Gastroesophageal sphincter (tissue), 4 donors: ENCODE data around the gene R3HCC1L. TPM values are rescaled to one million over a fixed set of nuclear protein-coding genes. Genes with fewer than 3 reads are reported as not detected.

Experiments
- ATAC-seq: fragments of 150-250 bp; one replicate; pipeline ENCODE4 v1.9.1; 2016; ENCODE audit warnings: mild to moderate bottlenecking, moderate library complexity
- H3K27ac ChIP-seq, 4 donors: fragments of 200-600 bp; sonication (generic) in 3 of 4; 1 replicate in 3 of 4; 2 replicates in 1 of 4; pipeline ENCODE4 v1.5.1; 2016 to 2019
- H3K27me3 ChIP-seq: fragments of 200-600 bp; sonication (generic); one replicate; pipeline ENCODE4 v1.5.1; 2019
- H3K36me3 ChIP-seq, 2 donors: fragments of 200-600 bp; sonication (generic); one replicate each; pipeline ENCODE4 v1.5.1; 2019; ENCODE audit warnings: control low read depth in 1 of 2
- H3K4me1 ChIP-seq, 3 donors: fragments of 200-600 bp; sonication (generic); 1 replicate in 2 of 3; 2 replicates in 1 of 3; pipeline ENCODE4 v1.5.1; 2016 to 2019; ENCODE audit warnings: control low read depth in 2 of 3
- H3K4me3 ChIP-seq, 2 donors: fragments of 200-600 bp; sonication (generic); one replicate each; pipeline ENCODE4 v1.5.1; 2019; ENCODE audit warnings: mild to moderate bottlenecking in 1 of 2, moderate library complexity in 1 of 2
- H3K9me3 ChIP-seq, 3 donors: fragments of 200-600 bp; sonication (generic); one replicate each; pipeline ENCODE4 v1.5.1; 2017 to 2019; ENCODE audit warnings: control low read depth in 2 of 3
- CTCF ChIP-seq, 4 experiments: fragments of 200-600 bp in 2 of 4; fragments of 450-650 bp in 2 of 4; sonication (generic) in 1 of 4; IDR thresholded peaks; one replicate each; pipeline ENCODE4 v1.5.1; 2017 to 2019; ENCODE audit warnings: antibody characterized with exemption in 4 of 4, mild to moderate bottlenecking in 2 of 4, moderate library complexity in 2 of 4
- EP300 ChIP-seq: sonication (generic); formaldehyde crosslinking; IDR thresholded peaks from one replicate; pipeline ENCODE4 v1.6.1; 2017; ENCODE audit warnings: antibody characterized with exemption, mild to moderate bottlenecking
- POLR2A ChIP-seq, 2 donors: fragments of 450-650 bp; IDR thresholded peaks; one replicate each; pipeline ENCODE4 v1.6.1; 2017; ENCODE audit warnings: antibody characterized with exemption in 2 of 2, mild to moderate bottlenecking in 2 of 2, moderate library complexity in 1 of 2
- POLR2AphosphoS5 ChIP-seq: sonication (generic); formaldehyde crosslinking; IDR thresholded peaks from one replicate; pipeline ENCODE4 v1.6.1; 2017; ENCODE audit warnings: antibody characterized with exemption
- WGBS, 2 donors: methylation state at CpG; one replicate each; pipeline ENCODE4 v1.1.5; 2018; ENCODE audit warnings: low coverage in 1 of 2; 5-methylcytosine and 5-hydroxymethylcytosine counted together
- total RNA-seq, 4 donors: library from RNA; depleted of rRNA; stranded (reverse); fragments of >200 nt; gene quantifications; one replicate each; pipeline ENCODE4 v1.1.0, GENCODE V29; 2016

R3HCC1L gene
- total RNA-seq, 4 donors from 2014 or later, result 9.0 to 15.4 (median 13.7) TPM

DNA sequence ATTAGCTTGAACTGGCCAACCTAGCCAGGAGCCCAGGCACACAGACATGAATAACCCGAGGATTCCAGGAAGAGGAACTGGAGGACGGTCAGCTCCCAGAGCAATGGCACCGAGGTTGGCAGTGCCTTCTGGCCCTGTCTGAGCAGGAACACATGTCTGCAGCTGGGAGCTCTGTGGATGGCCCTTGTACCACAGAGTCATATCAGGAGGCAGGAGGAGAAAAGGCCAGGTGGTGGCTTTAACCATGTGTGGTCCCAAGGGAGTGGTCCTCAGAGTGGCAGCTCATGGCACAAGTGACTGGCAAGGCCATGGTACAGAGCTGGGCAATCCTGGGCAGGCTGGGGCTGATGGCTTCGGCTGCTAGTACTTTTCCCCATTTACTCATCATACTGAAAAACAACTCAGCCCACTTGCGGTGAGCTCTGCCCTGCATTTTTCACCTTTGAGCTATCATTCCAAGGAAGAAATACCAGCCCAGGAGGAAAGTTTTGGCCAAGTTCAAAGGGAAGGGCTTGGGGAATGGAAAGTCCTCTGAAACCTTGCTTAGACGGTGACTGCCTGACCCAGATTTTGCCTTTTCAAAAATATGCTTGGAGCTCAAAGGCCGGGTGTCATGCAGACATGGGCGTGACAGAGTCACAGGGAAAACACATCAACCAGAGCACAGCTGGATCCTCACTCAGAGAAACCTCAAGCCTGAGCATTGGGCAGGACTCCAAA is 159.3 kb downstream of the R3HCC1L start:
- ATAC-seq, result no peak
- 43 to 56% methylated on average over 3 of the region's 8 CpGs for WGBS, 2 donors

GRCh38 chr10:98294270-98294627 is 159.8 kb downstream of the R3HCC1L start:
- H3K27ac ChIP-seq, result no peak overlapping the region
- 71% methylated on average over 1 of the region's 3 CpGs; no CpG with 5 or more reads in 1 of the 2 donors for WGBS, 2 donors
- ATAC-seq, result no peak

More for the DNA sequence above, 159.3 kb downstream of the R3HCC1L start:
- TF ChIP-seq POLR2AphosphoS5, result no peak
- no peak for TF ChIP-seq POLR2A (IDR thresholded peaks at IDR 0.05)
- TF ChIP-seq EP300, result no peak
- no peak for TF ChIP-seq CTCF (IDR thresholded peaks at IDR 0.05)
- H3K9me3 ChIP-seq, result no peaks in the 10 kb centered on the region
- no peaks in the 10 kb centered on the region for H3K27me3 ChIP-seq
- H3K27ac ChIP-seq, result peak overlapping the region in 1 of 4 donors; percentile 0
- no peak overlapping the region for H3K4me3 ChIP-seq
- no peaks in the 10 kb centered on the region for H3K36me3 ChIP-seq
- H3K4me1 ChIP-seq, result peaks cover 0 to 17% (median 7%) of the 10 kb centered on the region in 3 donors

More at GRCh38 chr10:98294270-98294627, 159.8 kb downstream of the R3HCC1L start:
- Histone ChIP-seq H3K27me3 (no peaks in the 10 kb centered on the region), H3K36me3 (no peaks in the 10 kb centered on the region), H3K4me1 (peaks cover 0 to 17% (median 7%) of the 10 kb centered on the region in 3 donors), H3K9me3 (no peaks in the 10 kb centered on the region), H3K4me3 (no peak overlapping the region)
- TF ChIP-seq POLR2AphosphoS5, result no peak
- no peak for TF ChIP-seq EP300
- TF ChIP-seq POLR2A (IDR thresholded peaks at IDR 0.05), result no peak
- TF ChIP-seq CTCF (IDR thresholded peaks at IDR 0.05), result no peak

Other genes with a start within 250 kb of the R3HCC1L start
- gene CRTAC1, start 104.0 kb upstream of the R3HCC1L start, total RNA-seq, result 1 to 10 TPM; 1.2 to 5.7 (median 1.7) TPM
- gene LOXL4, start 133.5 kb downstream of the R3HCC1L start, total RNA-seq, result 10 to 100 TPM; 10.6 to 20.7 (median 16.3) TPM